CD4-positive, CD25-positive, alpha-beta regulatory T cell (primary cell): ENCODE measurements around the gene AIG1. TPM values are rescaled to one million over a fixed set of nuclear protein-coding genes. Genes with fewer than 3 reads are reported as not detected.
A peak's percentile ranks its signal among the peaks of the same experiment; 100 is the strongest.
"Not testable (repeated sequence)": the region's sequence is repeated elsewhere in the genome, so short reads cannot be mapped to it uniquely, and the experiment has no call there.

Source experiments
- ATAC-seq, 2 donors: fragments of 150-1000 bp; cut with Tn5 transposase; one replicate each; pipeline ENCODE4 v1.10.0; 2021; ENCODE audit warnings: low read depth in 2 of 2, moderate number of reproducible peaks in 2 of 2, moderate library complexity in 1 of 2
- DNase-seq, 3 donors: peaks; one replicate each; pipeline versions ENCODE4 v3.0.0 to v3.0.0-alpha.2; 2012 to 2022; ENCODE audit warnings: mixed read lengths in 1 of 3
- H3K27ac ChIP-seq: one replicate; pipeline ENCODE4 v1.7.0; 2013; ENCODE audit warnings: mild to moderate bottlenecking, low read length; ENCODE audit not compliant: insufficient read depth, poor library complexity, severe bottlenecking
- H3K27me3 ChIP-seq: one replicate; pipeline ENCODE4 v1.7.0; 2013; ENCODE audit warnings: low read length; ENCODE audit not compliant: control insufficient read depth, insufficient read depth
- H3K36me3 ChIP-seq: one replicate; pipeline ENCODE4 v1.7.0; 2013; ENCODE audit warnings: mild to moderate bottlenecking, low read length, moderate library complexity; ENCODE audit not compliant: control insufficient read depth, insufficient read depth
- H3K4me1 ChIP-seq: 2 replicates; pipeline ENCODE4 v1.7.0; 2013; ENCODE audit warnings: mild to moderate bottlenecking, low read length; ENCODE audit not compliant: insufficient read depth, control insufficient read depth, poor library complexity, severe bottlenecking
- H3K4me3 ChIP-seq: one replicate; pipeline ENCODE4 v1.7.0; 2013; ENCODE audit warnings: low read depth, mild to moderate bottlenecking, low read length, moderate library complexity
- H3K9me3 ChIP-seq, 2 experiments: 1 replicate in 1 of 2; 2 replicates in 1 of 2; pipeline ENCODE4 v1.7.0; 2013; ENCODE audit warnings: low read length in 2 of 2, mild to moderate bottlenecking in 1 of 2, moderate library complexity in 1 of 2; ENCODE audit not compliant: control insufficient read depth in 2 of 2
- H3K27ac Mint-ChIP-seq, 3 donors: one replicate each; pipeline ENCODE4 v1.8.0; 2020 to 2022; ENCODE audit warnings: mild to moderate bottlenecking in 3 of 3, mixed read lengths in 3 of 3, moderate library complexity in 2 of 3
- H3K27me3 Mint-ChIP-seq: one replicate; pipeline ENCODE4 v1.8.0; 2022; ENCODE audit warnings: mild to moderate bottlenecking, mixed read lengths
- H3K36me3 Mint-ChIP-seq: one replicate; pipeline ENCODE4 v1.8.0; 2020; ENCODE audit warnings: mixed read lengths
- H3K4me1 Mint-ChIP-seq, 4 donors: one replicate each; pipeline ENCODE4 v1.8.0; 2020 to 2022; ENCODE audit warnings: mixed read lengths in 4 of 4, mild to moderate bottlenecking in 1 of 4
- H3K4me3 Mint-ChIP-seq, 4 donors: one replicate each; pipeline ENCODE4 v1.8.0; 2020 to 2022; ENCODE audit warnings: mild to moderate bottlenecking in 4 of 4, mixed read lengths in 4 of 4, moderate library complexity in 3 of 4
- H3K9me3 Mint-ChIP-seq, 7 donors: one replicate each; pipeline ENCODE4 v1.8.0; 2020 to 2022; ENCODE audit warnings: mixed read lengths in 7 of 7, mild to moderate bottlenecking in 3 of 7, moderate library complexity in 2 of 7
- polyA plus RNA-seq, 4 donors: library from polyadenylated mRNA; unstranded; fragments of 300-500 nt; fragmentation: Illumina TruSeq; gene quantifications; one replicate each; pipeline ENCODE4 v1.2.3, GENCODE V29; 2021
- total RNA-seq: library from RNA; stranded (reverse); gene quantifications from one replicate; pipeline ENCODE4 v1.2.3, GENCODE V29; 2022

AIG1 gene
- total and polyA plus RNA-seq, 5 donors from 2014 or later, result 4.2 to 19.6 (median 13.9) TPM

DNA sequence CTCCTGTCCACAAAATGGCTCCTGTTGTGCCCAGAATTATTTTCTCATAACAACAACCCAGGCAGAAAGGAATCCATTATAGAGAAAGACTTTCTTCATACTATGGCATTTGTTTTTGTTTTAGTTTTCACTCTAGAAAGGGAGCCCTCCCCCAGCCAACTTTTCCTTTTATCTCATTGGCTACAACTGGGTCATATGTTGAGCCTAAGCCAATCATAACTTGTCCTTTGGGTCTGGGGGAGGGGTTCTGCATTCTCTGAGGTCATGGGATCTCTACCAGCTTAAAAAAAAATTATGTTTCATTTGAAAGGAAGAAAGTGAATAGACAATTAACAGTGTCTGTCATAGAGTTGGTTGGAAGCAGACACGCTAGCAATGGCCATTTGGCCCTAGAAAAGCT is 177.6 kb downstream of the AIG1 start:
- no peak overlapping the region for H3K27ac ChIP-seq
- no peaks in the 10 kb centered on the region for H3K9me3 Mint-ChIP-seq
- H3K9me3 ChIP-seq, result no peaks in the 10 kb centered on the region
- H3K27ac Mint-ChIP-seq, result no peak overlapping the region
- H3K27me3 Mint-ChIP-seq, result no peaks in the 10 kb centered on the region
- H3K36me3 ChIP-seq, result no peaks in the 10 kb centered on the region
- no peaks in the 10 kb centered on the region for H3K27me3 ChIP-seq
- no peak overlapping the region for H3K4me3 ChIP-seq
- no peaks in the 10 kb centered on the region for H3K36me3 Mint-ChIP-seq
- H3K4me1 Mint-ChIP-seq, result no peaks in the 10 kb centered on the region
- H3K4me1 ChIP-seq, result no peaks in the 10 kb centered on the region
- ATAC-seq, result no peak
- H3K4me3 Mint-ChIP-seq, result no peak overlapping the region
- no peak for DNase-seq

- Mint-ChIP-seq H3K4me3 (no peak overlapping the region), H3K36me3 (no peaks in the 10 kb centered on the region), H3K4me1 (no peaks in the 10 kb centered on the region), H3K27me3 (no peaks in the 10 kb centered on the region), H3K27ac (no peak overlapping the region), H3K9me3 (peaks cover 0 to 3% (median 0%) of the 10 kb centered on the region in 7 donors)
- no peak overlapping the region for H3K4me3 ChIP-seq
- DNase-seq, result no peak
- no peaks in the 10 kb centered on the region for H3K36me3 ChIP-seq
- ATAC-seq, result no peak
- H3K4me1 ChIP-seq, result no peaks in the 10 kb centered on the region
- no peak overlapping the region for H3K27ac ChIP-seq
- no peaks in the 10 kb centered on the region for H3K9me3 ChIP-seq
- peaks cover 2% of the 10 kb centered on the region for H3K27me3 ChIP-seq
These were observed 180.4 kb downstream of the AIG1 start for GRCh38 chr6:143241111-143241510.

DNA sequence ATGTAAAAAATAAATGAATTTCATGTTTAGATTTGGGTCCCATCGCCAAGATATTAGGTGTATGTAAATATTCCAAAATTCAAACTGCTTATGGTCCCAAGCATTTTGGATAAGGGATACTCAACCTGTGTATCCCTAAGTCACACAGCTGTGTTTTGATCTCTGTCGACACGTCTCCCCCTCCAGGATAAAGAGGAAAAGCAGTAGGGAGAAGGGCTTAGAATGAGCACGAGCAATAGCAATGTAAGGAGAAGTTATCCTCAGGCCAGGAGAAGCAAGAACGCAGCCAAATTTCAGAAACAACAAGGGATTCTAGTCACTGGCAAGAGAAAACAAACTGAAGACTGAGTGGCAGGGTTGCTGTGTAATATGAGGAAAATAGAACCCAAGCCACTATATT is 181.2 kb downstream of the AIG1 start:
- ATAC-seq, result no peak
- Histone ChIP-seq H3K4me1 (no peaks in the 10 kb centered on the region), H3K9me3 (no peaks in the 10 kb centered on the region), H3K36me3 (no peaks in the 10 kb centered on the region), H3K27ac (no peak overlapping the region), H3K27me3 (peaks cover 2% of the 10 kb centered on the region), H3K4me3 (no peak overlapping the region)
- Mint-ChIP-seq H3K4me3 (no peak overlapping the region), H3K36me3 (no peaks in the 10 kb centered on the region), H3K4me1 (no peaks in the 10 kb centered on the region), H3K9me3 (peaks cover 0 to 6% (median 0%) of the 10 kb centered on the region in 7 donors), H3K27me3 (no peaks in the 10 kb centered on the region), H3K27ac (no peak overlapping the region)
- DNase-seq, result no peak

- Mint-ChIP-seq H3K27ac (peak overlapping the region in 1 of 3 donors; percentile 87), H3K4me3 (no peak overlapping the region), H3K27me3 (no peaks in the 10 kb centered on the region), H3K9me3 (peaks cover 0 to 6% (median 0%) of the 10 kb centered on the region in 7 donors), H3K4me1 (no peaks in the 10 kb centered on the region), H3K36me3 (no peaks in the 10 kb centered on the region)
- Histone ChIP-seq H3K27me3 (peaks cover 2% of the 10 kb centered on the region), H3K9me3 (no peaks in the 10 kb centered on the region), H3K36me3 (no peaks in the 10 kb centered on the region), H3K27ac (no peak overlapping the region), H3K4me1 (no peaks in the 10 kb centered on the region), H3K4me3 (no peak overlapping the region)
- DNase-seq (no peak), ATAC-seq (no peak)
These were observed 183.1 kb downstream of the AIG1 start for GRCh38 chr6:143243786-143244185.

- Histone ChIP-seq H3K9me3 (no peaks in the 10 kb centered on the region), H3K4me3 (no peak overlapping the region), H3K27me3 (peaks cover 2% of the 10 kb centered on the region), H3K27ac (no peak overlapping the region), H3K4me1 (no peaks in the 10 kb centered on the region), H3K36me3 (no peaks in the 10 kb centered on the region)
- ATAC-seq (no peak), DNase-seq (no peak)
- Mint-ChIP-seq H3K9me3 (peaks cover 0 to 6% (median 0%) of the 10 kb centered on the region in 7 donors), H3K36me3 (no peaks in the 10 kb centered on the region), H3K27ac (no peak overlapping the region), H3K4me1 (no peaks in the 10 kb centered on the region), H3K4me3 (no peak overlapping the region), H3K27me3 (no peaks in the 10 kb centered on the region)
These were observed 185.0 kb downstream of the AIG1 start for GRCh38 chr6:143245656-143246055.

GRCh38 chr6:143246166-143246775 is 185.6 kb downstream of the AIG1 start:
- H3K36me3 Mint-ChIP-seq, H3K9me3 ChIP-seq, H3K27ac ChIP-seq, H3K4me1 ChIP-seq, H3K27me3 Mint-ChIP-seq, DNase-seq, H3K4me3 ChIP-seq, H3K4me3 Mint-ChIP-seq, H3K36me3 ChIP-seq, ATAC-seq, H3K9me3 Mint-ChIP-seq, H3K4me1 Mint-ChIP-seq, H3K27me3 ChIP-seq, H3K27ac Mint-ChIP-seq: not testable (repeated sequence)

GRCh38 chr6:143247586-143247985 is 186.9 kb downstream of the AIG1 start:
- H3K9me3 Mint-ChIP-seq, result peaks cover 0 to 6% (median 0%) of the 10 kb centered on the region in 7 donors
- Histone ChIP-seq H3K4me1 (no peaks in the 10 kb centered on the region), H3K27ac (no peak overlapping the region), H3K4me3 (no peak overlapping the region), H3K9me3 (no peaks in the 10 kb centered on the region), H3K27me3 (peaks cover 2% of the 10 kb centered on the region), H3K36me3 (no peaks in the 10 kb centered on the region)
- no peak for ATAC-seq
- H3K36me3 Mint-ChIP-seq, result no peaks in the 10 kb centered on the region
- no peak overlapping the region for H3K27ac Mint-ChIP-seq
- H3K27me3 Mint-ChIP-seq, result no peaks in the 10 kb centered on the region
- no peak for DNase-seq
- no peaks in the 10 kb centered on the region for H3K4me1 Mint-ChIP-seq
- H3K4me3 Mint-ChIP-seq, result no peak overlapping the region

DNA sequence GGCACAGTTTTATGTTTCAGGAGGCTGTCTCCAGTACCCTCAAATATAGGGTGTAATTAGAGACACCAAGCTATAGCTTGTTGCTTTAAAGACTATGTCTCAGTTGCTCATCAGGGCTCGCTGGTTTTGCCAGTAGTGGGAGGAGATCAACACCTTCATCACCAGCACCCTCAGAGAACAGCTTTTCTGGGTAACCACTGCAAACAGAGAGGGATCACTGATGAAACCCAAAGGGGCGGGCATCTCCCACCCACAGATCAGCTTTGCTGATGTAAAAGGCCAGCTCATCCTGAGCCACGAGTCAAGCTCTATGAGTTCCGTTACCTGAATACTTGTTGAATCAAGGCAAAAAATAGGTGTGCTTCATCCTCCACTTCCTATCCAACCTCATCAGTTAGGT is 187.7 kb downstream of the AIG1 start:
- Mint-ChIP-seq H3K4me1 (no peaks in the 10 kb centered on the region), H3K36me3 (no peaks in the 10 kb centered on the region), H3K9me3 (peaks cover 0 to 6% (median 0%) of the 10 kb centered on the region in 7 donors), H3K27ac (no peak overlapping the region), H3K4me3 (no peak overlapping the region), H3K27me3 (no peaks in the 10 kb centered on the region)
- Histone ChIP-seq H3K4me3 (no peak overlapping the region), H3K27me3 (peaks cover 2% of the 10 kb centered on the region), H3K36me3 (no peaks in the 10 kb centered on the region), H3K9me3 (no peaks in the 10 kb centered on the region), H3K4me1 (no peaks in the 10 kb centered on the region), H3K27ac (no peak overlapping the region)
- ATAC-seq (no peak), DNase-seq (no peak)
